Measurements from ENCODE around the gene CCL5. TPM values are rescaled to one million over a fixed set of nuclear protein-coding genes. Genes with fewer than 3 reads are reported as not detected.

CCL5 gene
- total and polyA plus RNA-seq, 10 donors = 26.0 to 93.2 (median 64.3) TPM

GRCh38 chr17:35895636-35896587 lies 15.8 kb upstream of the CCL5 start:
- H3K9me3 ChIP-seq = no peaks in the 10 kb centered on the region
- TF ChIP-seq CTCF (IDR thresholded peaks at IDR 0.05 in 8 of 11, conservative IDR thresholded peaks at IDR 0.05 in 3 of 11) = no peak
- TF ChIP-seq POLR2AphosphoS5 (IDR thresholded peaks at IDR 0.05) = peak in 1 of 3 donors; percentile 45
- no peaks in the 10 kb centered on the region for H3K36me3 ChIP-seq
- no peak for DNase-seq
- H3K4me1 ChIP-seq = peaks cover 0 to 84% (median 34%) of the 10 kb centered on the region in 6 donors
- peaks cover 0 to 7% (median 0%) of the 10 kb centered on the region in 7 donors for H3K27me3 ChIP-seq (replicated peaks in 1 of 7)
- WGBS, 5 donors = 37 to 55% (median 47%) methylated on average over 14 of the region's 14 CpGs
- peak overlapping the region in 1 of 8 donors; percentile 17 for H3K4me3 ChIP-seq
- intact Hi-C loops (cut with DNase I; ENCODE audit: low total_unique reads) = no loop called here
- peak overlapping the region in 6 of 8 donors; percentile 22 to 78 (median 50) for H3K27ac ChIP-seq

GRCh38 chr17:35894206-35894605 lies 14.0 kb upstream of the CCL5 start:
- DNase-seq = no peak
- Histone ChIP-seq H3K9me3 (no peaks in the 10 kb centered on the region), H3K36me3 (no peaks in the 10 kb centered on the region), H3K27ac (peak overlapping the region in 2 of 8 donors; percentile 27 to 69), H3K4me3 (no peak overlapping the region), H3K4me1 (peaks cover 0 to 82% (median 41%) of the 10 kb centered on the region in 6 donors), H3K27me3 (replicated peaks in 1 of 7) (peaks cover 0 to 7% (median 0%) of the 10 kb centered on the region in 7 donors)
- intact Hi-C loops (cut with DNase I; ENCODE audit: low total_unique reads) = no loop called here
- WGBS, 5 donors = 91 to 96% (median 93%) methylated on average over 7 of the region's 7 CpGs
- no peak for TF ChIP-seq POLR2A (IDR thresholded peaks at IDR 0.05)
- no peak for TF ChIP-seq CTCF (IDR thresholded peaks at IDR 0.05 in 8 of 11, conservative IDR thresholded peaks at IDR 0.05 in 3 of 11)
- TF ChIP-seq POLR2AphosphoS5 (IDR thresholded peaks at IDR 0.05) = no peak

- H3K36me3 ChIP-seq = no peaks in the 10 kb centered on the region
- H3K27ac ChIP-seq = peak overlapping the region in 2 of 8 donors; percentile 69 to 75
- peaks cover 0 to 82% (median 39%) of the 10 kb centered on the region in 6 donors for H3K4me1 ChIP-seq
- intact Hi-C loops (cut with DNase I; ENCODE audit: low total_unique reads) = no loop called here
- no peak overlapping the region for H3K4me3 ChIP-seq
- TF ChIP-seq POLR2A (IDR thresholded peaks at IDR 0.05) = no peak
- no peak for TF ChIP-seq CTCF (IDR thresholded peaks at IDR 0.05 in 8 of 11, conservative IDR thresholded peaks at IDR 0.05 in 3 of 11)
- no peak for TF ChIP-seq POLR2AphosphoS5 (IDR thresholded peaks at IDR 0.05)
- no peak for DNase-seq
- peaks cover 0 to 7% (median 0%) of the 10 kb centered on the region in 7 donors for H3K27me3 ChIP-seq (replicated peaks in 1 of 7)
- H3K9me3 ChIP-seq = no peaks in the 10 kb centered on the region
- WGBS, 5 donors = 88 to 91% (median 89%) methylated on average over 4 of the region's 4 CpGs
Measured at GRCh38 chr17:35893751-35894150, 13.6 kb upstream of the CCL5 start.
